GM12865 (cell line): ENCODE data around the gene CDK10.

Experiments used
- DNase-seq: peaks from one replicate; pipeline ENCODE4 v3.0.0; 2010; ENCODE audit warnings: low read depth
- H3K4me3 ChIP-seq: 2 replicates; pipeline ENCODE4 v1.5.1; 2011; ENCODE audit warnings: mild to moderate bottlenecking, low read depth, low read length, control low read depth
- TF ChIP-seq, protein P1 (sequence below): IDR thresholded peaks from 2 replicates; pipeline ENCODE4 v1.5.1; 2011; ENCODE audit warnings: low read length, control low read depth, low read depth, inconsistent platforms; ENCODE audit not compliant: insufficient read depth; ENCODE audit errors: missing control alignments

The CDK10 gene

GRCh38 chr16:89737341-89738071 lies 51.0 kb downstream of the CDK10 start:
- no peak for DNase-seq
- TF ChIP-seq, protein P1, sequence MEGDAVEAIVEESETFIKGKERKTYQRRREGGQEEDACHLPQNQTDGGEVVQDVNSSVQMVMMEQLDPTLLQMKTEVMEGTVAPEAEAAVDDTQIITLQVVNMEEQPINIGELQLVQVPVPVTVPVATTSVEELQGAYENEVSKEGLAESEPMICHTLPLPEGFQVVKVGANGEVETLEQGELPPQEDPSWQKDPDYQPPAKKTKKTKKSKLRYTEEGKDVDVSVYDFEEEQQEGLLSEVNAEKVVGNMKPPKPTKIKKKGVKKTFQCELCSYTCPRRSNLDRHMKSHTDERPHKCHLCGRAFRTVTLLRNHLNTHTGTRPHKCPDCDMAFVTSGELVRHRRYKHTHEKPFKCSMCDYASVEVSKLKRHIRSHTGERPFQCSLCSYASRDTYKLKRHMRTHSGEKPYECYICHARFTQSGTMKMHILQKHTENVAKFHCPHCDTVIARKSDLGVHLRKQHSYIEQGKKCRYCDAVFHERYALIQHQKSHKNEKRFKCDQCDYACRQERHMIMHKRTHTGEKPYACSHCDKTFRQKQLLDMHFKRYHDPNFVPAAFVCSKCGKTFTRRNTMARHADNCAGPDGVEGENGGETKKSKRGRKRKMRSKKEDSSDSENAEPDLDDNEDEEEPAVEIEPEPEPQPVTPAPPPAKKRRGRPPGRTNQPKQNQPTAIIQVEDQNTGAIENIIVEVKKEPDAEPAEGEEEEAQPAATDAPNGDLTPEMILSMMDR, result no peak
- H3K4me3 ChIP-seq, result no peak overlapping the region

DNA sequence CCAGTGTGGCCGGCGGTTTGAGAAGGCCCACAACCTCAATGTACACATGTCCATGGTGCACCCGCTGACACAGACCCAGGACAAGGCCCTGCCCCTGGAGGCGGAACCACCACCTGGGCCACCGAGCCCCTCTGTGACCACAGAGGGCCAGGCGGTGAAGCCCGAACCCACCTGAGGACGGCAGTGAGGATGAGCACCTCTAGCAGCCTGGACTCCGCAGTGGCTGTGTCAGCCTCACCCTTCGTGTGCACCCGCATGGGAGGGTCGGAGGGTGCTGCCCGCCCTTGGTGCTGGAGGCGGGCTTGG lies 51.5 kb downstream of the CDK10 start:
- TF ChIP-seq, protein P1, result no peak
- no peak for DNase-seq
- no peak overlapping the region for H3K4me3 ChIP-seq

DNA sequence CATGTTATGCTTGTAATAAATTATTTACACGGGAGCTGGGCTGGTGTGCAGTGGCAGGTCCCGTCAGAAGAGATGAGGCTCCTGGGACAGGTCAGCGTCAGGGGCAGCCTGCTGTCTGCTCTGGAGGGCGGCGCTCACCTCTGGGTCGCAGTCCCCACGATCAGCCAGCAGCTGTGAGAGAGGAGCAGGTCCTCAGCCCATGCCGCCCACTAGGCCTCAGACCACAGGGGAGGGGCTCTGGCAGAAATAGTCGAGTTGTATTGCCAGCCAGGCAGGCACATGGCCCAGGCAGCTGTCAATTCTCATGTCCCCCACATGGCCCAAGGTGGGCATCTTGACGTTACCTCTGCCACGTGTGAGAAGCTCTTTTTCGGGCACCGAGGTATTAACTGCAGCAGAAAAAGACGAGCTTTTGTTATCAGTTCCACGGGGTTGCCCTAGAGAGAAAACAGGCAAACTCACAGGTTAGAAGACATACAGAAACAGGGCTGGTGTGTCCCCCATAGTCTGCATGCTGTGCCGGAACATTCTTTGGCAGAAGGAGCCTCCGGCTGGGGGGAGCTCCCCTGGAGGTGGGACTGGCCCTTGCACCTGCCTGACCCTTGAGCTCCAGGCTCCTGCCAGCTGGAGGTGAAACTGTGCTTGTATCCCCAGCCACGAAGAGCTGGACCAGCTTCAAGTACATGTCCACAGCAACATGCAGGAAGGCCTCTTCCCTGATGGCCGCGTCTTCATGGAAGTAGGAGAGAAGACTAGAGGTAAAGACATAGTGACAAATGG lies 52.2 kb downstream of the CDK10 start:
- no peak overlapping the region for H3K4me3 ChIP-seq
- no peak for DNase-seq

GRCh38 chr16:89739383-89739782 lies 52.9 kb downstream of the CDK10 start:
- DNase-seq, result no peak
- TF ChIP-seq, protein P1, result no peak

More for the DNA sequence above, 52.2 kb downstream of the CDK10 start:
- TF ChIP-seq, protein P1, result no peak

GRCh38 chr16:89741342-89742014 lies 55.0 kb downstream of the CDK10 start:
- TF ChIP-seq, protein P1, result no peak
- no peak for DNase-seq
- H3K4me3 ChIP-seq, result no peak overlapping the region

More at GRCh38 chr16:89739383-89739782, 52.9 kb downstream of the CDK10 start:
- H3K4me3 ChIP-seq, result no peak overlapping the region

GRCh38 chr16:89742948-89743347 lies 56.5 kb downstream of the CDK10 start:
- TF ChIP-seq, protein P1, result no peak
- no peak for DNase-seq
- no peak overlapping the region for H3K4me3 ChIP-seq
